HEK293 (cell line): ENCODE measurements around the gene PIK3R4.
A peak's percentile ranks its signal among the peaks of the same experiment; 100 is the strongest.

Experiments used
- CTCF ChIA-PET: fragments of 350-600 bp; formaldehyde crosslinking; extraction: SDS; loops from one replicate; lab custom pipeline; 2021; ENCODE audit warnings: antibody characterized with exemption; lab: Yijun Ruan, JAX
- POLR2A ChIA-PET: fragments of 300-600 bp; formaldehyde crosslinking; extraction: SDS; loops from one replicate; lab custom pipeline; 2020; ENCODE audit warnings: antibody characterized with exemption, inconsistent platforms; lab: Yijun Ruan, JAX
- H3K27ac ChIP-seq: fragments of 200-500 bp; sonication (Bioruptor generic); 2 replicates; pipeline ENCODE4 v1.5.1; 2014; ENCODE audit warnings: low read depth, low read length, control low read depth, inconsistent platforms; ENCODE audit errors: extremely low read depth
- H3K36me3 ChIP-seq, 2 experiments: fragments of 200-500 bp in 1 of 2; sonication (Bioruptor generic) in 1 of 2; 1 replicate in 1 of 2; 2 replicates in 1 of 2; pipeline ENCODE4 v1.5.1; 2014 to 2017; ENCODE audit warnings: inconsistent platforms in 2 of 2, low read length in 2 of 2; ENCODE audit not compliant: control insufficient read depth in 2 of 2, insufficient read depth in 1 of 2
- H3K4me1 ChIP-seq: fragments of 200-500 bp; sonication (Bioruptor generic); 2 replicates; pipeline ENCODE4 v1.5.1; 2014; ENCODE audit warnings: mild to moderate bottlenecking, low read length, inconsistent platforms; ENCODE audit not compliant: control insufficient read depth, insufficient read depth
- H3K4me3 ChIP-seq: 2 replicates; pipeline ENCODE4 v1.5.1; 2011; ENCODE audit warnings: low read depth, mild to moderate bottlenecking, control low read depth, low read length, moderate library complexity
- H3K9me3 ChIP-seq: fragments of 200-500 bp; sonication (Bioruptor generic); 2 replicates; pipeline ENCODE4 v1.5.1; 2014; ENCODE audit warnings: low read depth, low read length, inconsistent platforms; ENCODE audit not compliant: control insufficient read depth, insufficient read depth
- AEBP2 ChIP-seq: fragments of 450-650 bp; formaldehyde crosslinking; IDR thresholded peaks from 2 replicates; pipeline ENCODE4 v1.5.1; 2016; ENCODE audit warnings: missing biosample characterization, missing genetic modification characterization, borderline replicate concordance
- PRDM10 ChIP-seq: fragments of 450-650 bp; formaldehyde crosslinking; IDR thresholded peaks from 2 replicates; pipeline ENCODE4 v1.5.1; 2016; ENCODE audit warnings: missing biosample characterization, missing genetic modification characterization
- SALL2 ChIP-seq: fragments of 450-650 bp; formaldehyde crosslinking; IDR thresholded peaks from 2 replicates; pipeline ENCODE4 v1.5.0; 2017; ENCODE audit warnings: missing biosample characterization, mild to moderate bottlenecking, missing genetic modification characterization, borderline replicate concordance
- ZNF302 ChIP-seq: fragments of 450-650 bp; formaldehyde crosslinking; IDR thresholded peaks from 2 replicates; pipeline ENCODE4 v1.5.1; 2016; ENCODE audit warnings: missing biosample characterization, missing genetic modification characterization, low read depth
- ZNF311 ChIP-seq: fragments of 450-650 bp; formaldehyde crosslinking; IDR thresholded peaks from 2 replicates; pipeline ENCODE4 v1.5.1; 2017; ENCODE audit warnings: missing biosample characterization, missing genetic modification characterization, borderline replicate concordance
- ZNF362 ChIP-seq: fragments of 450-650 bp; formaldehyde crosslinking; IDR thresholded peaks from 2 replicates; pipeline ENCODE4 v1.5.1; 2016; ENCODE audit warnings: missing biosample characterization, missing genetic modification characterization
- ZNF423 ChIP-seq: fragments of 450-650 bp; formaldehyde crosslinking; IDR thresholded peaks from 2 replicates; pipeline ENCODE4 v1.5.1; 2016; ENCODE audit warnings: missing biosample characterization, missing genetic modification characterization
- ZNF426 ChIP-seq: fragments of 450-650 bp; formaldehyde crosslinking; IDR thresholded peaks from 2 replicates; pipeline ENCODE4 v1.5.1; 2017; ENCODE audit warnings: missing biosample characterization, missing genetic modification characterization, mild to moderate bottlenecking, inconsistent platforms, moderate library complexity
- ZNF513 ChIP-seq: fragments of 450-650 bp; IDR thresholded peaks from 2 replicates; pipeline ENCODE4 v1.5.1; 2018; ENCODE audit warnings: missing biosample characterization, missing genetic modification characterization
- ZNF585B ChIP-seq: fragments of 450-650 bp; formaldehyde crosslinking; IDR thresholded peaks from 2 replicates; pipeline ENCODE4 v1.5.1; 2016; ENCODE audit warnings: missing biosample characterization, missing genetic modification characterization
- ZNF692 ChIP-seq: fragments of 450-650 bp; formaldehyde crosslinking; IDR thresholded peaks from 2 replicates; pipeline ENCODE4 v1.5.1; 2016; ENCODE audit warnings: missing biosample characterization, missing genetic modification characterization
- ZSCAN30 ChIP-seq: fragments of 450-650 bp; IDR thresholded peaks from 2 replicates; pipeline ENCODE4 v1.5.1; 2018; ENCODE audit warnings: missing biosample characterization, mild to moderate bottlenecking, missing genetic modification characterization, moderate library complexity
- TF ChIP-seq, protein P1 (sequence below): fragments of 450-650 bp; formaldehyde crosslinking; IDR thresholded peaks from 2 replicates; pipeline ENCODE4 v1.5.1; 2017; ENCODE audit warnings: missing biosample characterization, missing genetic modification characterization

PIK3R4 gene

DNA sequence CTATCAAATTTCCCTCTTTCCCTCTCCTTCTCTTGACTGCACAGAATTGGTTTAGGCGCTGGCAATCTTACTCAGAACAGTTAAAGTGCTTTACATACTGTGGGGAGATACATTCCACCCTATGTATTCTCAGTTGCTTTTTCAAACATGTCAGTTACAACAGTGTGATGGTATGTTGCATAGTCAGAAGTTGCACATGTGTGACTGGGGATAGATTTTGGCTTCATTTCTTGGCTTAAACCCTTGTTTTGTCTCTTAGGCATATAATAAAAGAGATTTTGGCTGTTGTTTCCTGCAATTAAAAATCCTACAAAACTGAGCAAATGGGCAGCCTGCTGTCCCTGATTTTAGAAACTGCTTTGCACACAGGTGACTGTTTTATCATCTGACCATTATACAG is 86.7 kb downstream of the PIK3R4 start:
- CTCF ChIA-PET: no interaction called here
- H3K27ac ChIP-seq: no peak overlapping the region
- peaks cover 8% of the 10 kb centered on the region for H3K4me1 ChIP-seq
- POLR2A ChIA-PET: no interaction called here
- no peak for TF ChIP-seq ZNF302 (tag by site-specific recombination)
- TF ChIP-seq, protein P1, sequence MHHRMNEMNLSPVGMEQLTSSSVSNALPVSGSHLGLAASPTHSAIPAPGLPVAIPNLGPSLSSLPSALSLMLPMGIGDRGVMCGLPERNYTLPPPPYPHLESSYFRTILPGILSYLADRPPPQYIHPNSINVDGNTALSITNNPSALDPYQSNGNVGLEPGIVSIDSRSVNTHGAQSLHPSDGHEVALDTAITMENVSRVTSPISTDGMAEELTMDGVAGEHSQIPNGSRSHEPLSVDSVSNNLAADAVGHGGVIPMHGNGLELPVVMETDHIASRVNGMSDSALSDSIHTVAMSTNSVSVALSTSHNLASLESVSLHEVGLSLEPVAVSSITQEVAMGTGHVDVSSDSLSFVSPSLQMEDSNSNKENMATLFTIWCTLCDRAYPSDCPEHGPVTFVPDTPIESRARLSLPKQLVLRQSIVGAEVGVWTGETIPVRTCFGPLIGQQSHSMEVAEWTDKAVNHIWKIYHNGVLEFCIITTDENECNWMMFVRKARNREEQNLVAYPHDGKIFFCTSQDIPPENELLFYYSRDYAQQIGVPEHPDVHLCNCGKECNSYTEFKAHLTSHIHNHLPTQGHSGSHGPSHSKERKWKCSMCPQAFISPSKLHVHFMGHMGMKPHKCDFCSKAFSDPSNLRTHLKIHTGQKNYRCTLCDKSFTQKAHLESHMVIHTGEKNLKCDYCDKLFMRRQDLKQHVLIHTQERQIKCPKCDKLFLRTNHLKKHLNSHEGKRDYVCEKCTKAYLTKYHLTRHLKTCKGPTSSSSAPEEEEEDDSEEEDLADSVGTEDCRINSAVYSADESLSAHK (tag by site-specific recombination): peak; percentile 81
- TF ChIP-seq ZNF362: no peak
- no peak for TF ChIP-seq ZNF426 (tag by site-specific recombination)
- no peak for TF ChIP-seq ZNF585B (tag by site-specific recombination)
- TF ChIP-seq ZNF311 (tag by site-specific recombination): no peak
- TF ChIP-seq SALL2 (tag by site-specific recombination): no peak
- TF ChIP-seq AEBP2: no peak
- no peak for TF ChIP-seq ZNF423
- TF ChIP-seq ZSCAN30 (tag by site-specific recombination): no peak
- TF ChIP-seq ZNF692 (tag by site-specific recombination): no peak
- 0 out of 2 replicates have a peak, but pooled peaks have one; percentile 25 for TF ChIP-seq PRDM10
- no peak for TF ChIP-seq ZNF513 (tag by site-specific recombination)
- H3K4me3 ChIP-seq: no peak overlapping the region
- H3K36me3 ChIP-seq: peaks cover 0 to 4% of the 10 kb centered on the region in 2 experiments; a peak in 1 of 3 replicates
- no peaks in the 10 kb centered on the region for H3K9me3 ChIP-seq
